Liver (tissue), 9 donors: ENCODE measurements around the gene TRIOBP. TPM values are rescaled to one million over a fixed set of nuclear protein-coding genes. Genes with fewer than 3 reads are reported as not detected.

Experiments used
- DNase-seq: peaks from one replicate; pipeline ENCODE4 v3.0.0-alpha.2; 2017; ENCODE audit warnings: low spot score
- H3K27ac ChIP-seq, 2 donors: one replicate each; pipeline ENCODE4 v1.7.0; 2013; ENCODE audit warnings: inconsistent platforms in 2 of 2, low read length in 2 of 2, control low read depth in 1 of 2, low read depth in 1 of 2, mild to moderate bottlenecking in 1 of 2
- H3K27me3 ChIP-seq, 4 donors: one replicate each; pipeline versions ENCODE4 v1.6.1 to v1.7.0; 2013; ENCODE audit warnings: low read length in 3 of 4, inconsistent platforms in 1 of 4, mild to moderate bottlenecking in 1 of 4, moderate library complexity in 1 of 4; ENCODE audit not compliant: control insufficient read depth in 4 of 4, insufficient read depth in 4 of 4
- H3K36me3 ChIP-seq, 4 donors: one replicate each; pipeline versions ENCODE4 v1.6.1 to v1.7.0; 2013; ENCODE audit warnings: low read length in 3 of 4, mild to moderate bottlenecking in 3 of 4, low read depth in 1 of 4, moderate library complexity in 1 of 4; ENCODE audit not compliant: control insufficient read depth in 4 of 4, insufficient read depth in 3 of 4
- H3K4me1 ChIP-seq, 4 donors: one replicate each; pipeline versions ENCODE4 v1.6.1 to v1.7.0; 2013; ENCODE audit warnings: low read length in 3 of 4, mild to moderate bottlenecking in 3 of 4, moderate library complexity in 1 of 4; ENCODE audit not compliant: control insufficient read depth in 4 of 4, insufficient read depth in 4 of 4
- H3K4me3 ChIP-seq, 3 donors: one replicate each; pipeline versions ENCODE4 v1.6.1 to v1.7.0; 2013; ENCODE audit warnings: low read length in 3 of 3, control low read depth in 1 of 3, low read depth in 1 of 3, mild to moderate bottlenecking in 1 of 3
- H3K9ac ChIP-seq, 2 donors: one replicate each; pipeline ENCODE4 v1.7.0; 2013; ENCODE audit warnings: low read length in 2 of 2, mild to moderate bottlenecking in 2 of 2, moderate library complexity in 2 of 2, control low read depth in 1 of 2, low read depth in 1 of 2
- H3K9me3 ChIP-seq, 4 donors: one replicate each; pipeline versions ENCODE4 v1.6.1 to v1.7.0; 2013; ENCODE audit warnings: low read length in 3 of 4; ENCODE audit not compliant: control insufficient read depth in 4 of 4
- CTCF ChIP-seq: fragments of 150-350 bp; IDR thresholded peaks from 2 replicates; pipeline ENCODE4 v1.5.1; 2017; ENCODE audit warnings: improper control_type of control experiment, low read depth, low read length; ENCODE audit not compliant: missing input control
- EGR1 ChIP-seq, 2 donors: IDR thresholded peaks; 2 replicates each; pipeline ENCODE4 v1.6.1; 2016 to 2018; ENCODE audit warnings: antibody characterized with exemption in 2 of 2, low read depth in 2 of 2
- FOXA1 ChIP-seq: IDR thresholded peaks from 2 replicates; pipeline ENCODE4 v1.6.1; 2016; ENCODE audit warnings: antibody characterized with exemption
- GABPA ChIP-seq, 2 donors: IDR thresholded peaks in 1 of 2; conservative IDR thresholded peaks in 1 of 2; 2 replicates each; pipeline ENCODE4 v1.6.1; 2016; ENCODE audit warnings: antibody characterized with exemption in 2 of 2, mild to moderate bottlenecking in 1 of 2, moderate library complexity in 1 of 2
- HNF4A ChIP-seq, 2 donors: conservative IDR thresholded peaks; 2 replicates each; pipeline ENCODE4 v1.6.1; 2016; ENCODE audit warnings: antibody characterized with exemption in 2 of 2, mild to moderate bottlenecking in 2 of 2
- HNF4G ChIP-seq: IDR thresholded peaks from 2 replicates; pipeline ENCODE4 v1.6.1; 2016; ENCODE audit warnings: antibody characterized with exemption
- MAX ChIP-seq: IDR thresholded peaks from 2 replicates; pipeline ENCODE4 v1.6.1; 2016; ENCODE audit warnings: antibody characterized with exemption
- NR2F2 ChIP-seq: IDR thresholded peaks from 2 replicates; pipeline ENCODE4 v1.6.1; 2016; ENCODE audit warnings: antibody characterized with exemption
- RAD21 ChIP-seq, 2 donors: IDR thresholded peaks; 2 replicates each; pipeline ENCODE4 v1.6.1; 2016; ENCODE audit warnings: antibody characterized with exemption in 2 of 2, mild to moderate bottlenecking in 2 of 2
- REST ChIP-seq: IDR thresholded peaks from 2 replicates; pipeline ENCODE4 v1.6.1; 2016; ENCODE audit warnings: antibody characterized with exemption, mild to moderate bottlenecking
- YY1 ChIP-seq: IDR thresholded peaks from 2 replicates; pipeline ENCODE4 v1.6.1; 2016; ENCODE audit warnings: antibody characterized with exemption, mild to moderate bottlenecking
- WGBS: extraction: QIAGEN DNeasy Blood & Tissue Kit; methylation state at CpG from one replicate; pipeline ENCODE4 v1.1.7; 2013; 5-methylcytosine and 5-hydroxymethylcytosine counted together
- polyA plus RNA-seq, 2 donors: library from polyadenylated mRNA; stranded (reverse) in 1 of 2; unstranded in 1 of 2; fragments of 200-250 nt in 1 of 2; fragments of >200 nt in 1 of 2; fragmentation: Nextera tagmentation in 1 of 2; extraction: Ambion mirVana in 1 of 2; gene quantifications; one replicate each; pipeline versions ENCODE4 v1.2.1 to v1.2.3, GENCODE V29; 2013 to 2015
- total RNA-seq, 2 donors: library from RNA; depleted of rRNA; stranded (reverse); fragments of >200 nt; gene quantifications; one replicate each; pipeline ENCODE4 v1.2.3, GENCODE V29; 2014
- TF ChIP-seq, protein P1 (sequence below): IDR thresholded peaks from 2 replicates; pipeline ENCODE4 v1.6.1; 2016; ENCODE audit warnings: antibody characterized with exemption
- donor health status: healthy.
- donor health status: healthy.
- donor health status: healthy.
- donor health status: healthy.
- donor health status: healthy.

TRIOBP gene
- total and polyA plus RNA-seq, 4 donors, result 4.8 to 41.1 (median 21.6) TPM

DNA sequence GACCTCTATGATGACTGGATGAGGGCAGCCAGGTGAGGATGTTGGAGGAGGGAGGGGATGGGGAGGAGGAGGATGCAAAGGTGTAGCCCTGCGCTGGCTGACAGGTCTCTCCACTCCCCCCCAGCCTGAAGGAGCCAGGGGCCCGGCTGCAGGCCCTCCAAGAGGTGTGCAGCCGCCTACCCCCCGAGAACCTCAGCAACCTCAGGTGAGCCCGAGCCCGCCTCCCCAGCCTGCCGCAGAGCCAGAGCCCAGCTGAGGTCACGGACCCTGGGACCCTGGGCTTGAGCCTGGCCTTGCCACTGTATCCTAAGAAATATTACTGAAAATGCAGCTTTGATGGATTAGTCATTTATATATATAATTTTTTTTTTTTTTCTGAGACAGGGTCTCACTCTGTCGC is 49.5 kb upstream of the TRIOBP start (continued):
- no peak for TF ChIP-seq REST
- no peak for TF ChIP-seq HNF4G
- TF ChIP-seq RAD21 (IDR thresholded peaks at IDR 0.05), result no peak
- TF ChIP-seq NR2F2, result no peak
- TF ChIP-seq, protein P1, sequence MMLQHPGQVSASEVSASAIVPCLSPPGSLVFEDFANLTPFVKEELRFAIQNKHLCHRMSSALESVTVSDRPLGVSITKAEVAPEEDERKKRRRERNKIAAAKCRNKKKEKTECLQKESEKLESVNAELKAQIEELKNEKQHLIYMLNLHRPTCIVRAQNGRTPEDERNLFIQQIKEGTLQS, result no peak
- no peak for TF ChIP-seq YY1

DNA sequence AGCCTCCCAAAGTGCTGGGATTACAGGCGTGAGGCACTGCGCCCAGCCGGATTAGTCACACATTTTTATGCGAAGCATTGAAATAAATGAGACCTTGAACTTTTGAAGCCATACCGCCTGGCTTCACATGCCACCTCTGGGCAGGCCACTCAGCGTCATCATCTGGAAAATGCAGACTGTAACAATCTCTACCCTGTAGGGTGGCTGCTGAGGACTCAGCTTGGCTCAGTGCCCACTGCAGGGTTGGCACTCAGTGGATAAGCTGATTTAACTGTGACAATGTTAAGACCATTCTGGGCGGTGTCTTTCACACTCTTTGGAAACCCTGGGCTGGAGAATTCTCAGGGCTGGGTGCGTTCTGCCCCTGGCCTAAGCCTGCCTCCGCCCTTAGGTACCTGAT is 48.9 kb upstream of the TRIOBP start:
- no peak for DNase-seq
- no peaks in the 10 kb centered on the region for H3K27me3 ChIP-seq
- H3K4me1 ChIP-seq, result peaks cover 0 to 7% (median 0%) of the 10 kb centered on the region in 4 donors
- no peak overlapping the region for H3K9ac ChIP-seq
- TF ChIP-seq HNF4A (conservative IDR thresholded peaks at IDR 0.05), result peak in 1 of 2 donors; percentile 32
- no peak for TF ChIP-seq HNF4G
- 72% methylated on average over 9 of the region's 9 CpGs for WGBS
- no peak overlapping the region for H3K4me3 ChIP-seq
- H3K27ac ChIP-seq, result no peak overlapping the region
- peaks cover 0 to 2% (median 0%) of the 10 kb centered on the region in 4 donors for H3K36me3 ChIP-seq
- H3K9me3 ChIP-seq, result no peaks in the 10 kb centered on the region

GRCh38 chr22:37650463-37651136 is 46.2 kb upstream of the TRIOBP start:
- no peak overlapping the region for H3K9ac ChIP-seq
- DNase-seq, result no peak
- no peaks in the 10 kb centered on the region for H3K27me3 ChIP-seq
- TF ChIP-seq FOXA1 (no peak), GABPA (IDR thresholded peaks at IDR 0.05 in 1 of 2, conservative IDR thresholded peaks at IDR 0.05 in 1 of 2) (no peak), MAX (no peak), EGR1 (IDR thresholded peaks at IDR 0.05; ENCODE audit: low read depth in 2 of 2) (no peak), NR2F2 (no peak), CTCF (no peak)
- peaks cover 0 to 2% (median 0%) of the 10 kb centered on the region in 4 donors for H3K36me3 ChIP-seq
- H3K4me3 ChIP-seq, result no peak overlapping the region
- 97% methylated on average over 17 of the region's 17 CpGs for WGBS
- H3K27ac ChIP-seq, result no peak overlapping the region
- no peaks in the 10 kb centered on the region for H3K9me3 ChIP-seq
- H3K4me1 ChIP-seq, result no peaks in the 10 kb centered on the region
